ENCODE data around the gene VPS54. TPM values are rescaled to one million over a fixed set of nuclear protein-coding genes. Genes with fewer than 3 reads are reported as not detected.

VPS54 gene
- total RNA-seq, 1 donor from 2014 or later: 4.6 TPM

DNA sequence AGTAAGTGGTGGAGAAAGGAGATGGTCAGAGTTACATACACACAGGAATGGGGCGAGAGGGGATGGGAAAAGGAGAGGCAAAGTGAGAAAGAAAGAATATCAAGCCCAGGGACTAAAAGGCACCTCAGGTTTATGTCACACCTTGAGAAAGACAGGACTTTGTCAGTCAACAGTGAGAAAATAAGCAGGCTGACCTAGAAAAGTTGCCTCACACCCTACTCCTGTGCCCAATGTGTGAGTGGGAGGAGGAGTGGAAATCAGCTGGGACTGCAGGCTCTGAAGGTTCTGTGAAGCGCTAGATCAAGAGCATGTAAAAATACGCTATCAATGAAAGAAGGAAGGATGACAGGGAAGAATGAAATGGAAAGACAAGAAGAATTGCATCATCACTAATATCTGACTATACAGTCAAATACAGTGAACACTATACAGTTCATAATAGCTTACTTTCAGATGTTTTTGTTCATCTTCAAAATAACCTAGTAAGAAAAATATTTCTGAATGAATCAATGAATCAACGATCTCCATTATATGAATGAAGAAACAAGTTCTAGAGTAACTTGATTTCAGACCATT lies 10.7 kb downstream of the VPS54 start:
- Histone ChIP-seq H3K27me3 (no peaks in the 10 kb centered on the region), H3K4me1 (peaks cover 0 to 4% of the 10 kb centered on the region in 2 donors), H3K27ac (no peak overlapping the region), H3K9me3 (no peaks in the 10 kb centered on the region), H3K36me3 (peaks cover 0 to 5% of the 10 kb centered on the region in 2 donors), H3K4me3 (no peak overlapping the region)
- intact Hi-C loops (cut with DNase I): no loop called here
- TF ChIP-seq, protein P1, sequence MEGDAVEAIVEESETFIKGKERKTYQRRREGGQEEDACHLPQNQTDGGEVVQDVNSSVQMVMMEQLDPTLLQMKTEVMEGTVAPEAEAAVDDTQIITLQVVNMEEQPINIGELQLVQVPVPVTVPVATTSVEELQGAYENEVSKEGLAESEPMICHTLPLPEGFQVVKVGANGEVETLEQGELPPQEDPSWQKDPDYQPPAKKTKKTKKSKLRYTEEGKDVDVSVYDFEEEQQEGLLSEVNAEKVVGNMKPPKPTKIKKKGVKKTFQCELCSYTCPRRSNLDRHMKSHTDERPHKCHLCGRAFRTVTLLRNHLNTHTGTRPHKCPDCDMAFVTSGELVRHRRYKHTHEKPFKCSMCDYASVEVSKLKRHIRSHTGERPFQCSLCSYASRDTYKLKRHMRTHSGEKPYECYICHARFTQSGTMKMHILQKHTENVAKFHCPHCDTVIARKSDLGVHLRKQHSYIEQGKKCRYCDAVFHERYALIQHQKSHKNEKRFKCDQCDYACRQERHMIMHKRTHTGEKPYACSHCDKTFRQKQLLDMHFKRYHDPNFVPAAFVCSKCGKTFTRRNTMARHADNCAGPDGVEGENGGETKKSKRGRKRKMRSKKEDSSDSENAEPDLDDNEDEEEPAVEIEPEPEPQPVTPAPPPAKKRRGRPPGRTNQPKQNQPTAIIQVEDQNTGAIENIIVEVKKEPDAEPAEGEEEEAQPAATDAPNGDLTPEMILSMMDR (IDR thresholded peaks at IDR 0.05): no peak
- no peak for DNase-seq (ENCODE audit: low spot score in 2 of 2)

GRCh38 chr2:64007924-64008323 lies 11.3 kb downstream of the VPS54 start:
- Histone ChIP-seq H3K4me3 (no peak overlapping the region), H3K4me1 (peaks cover 0 to 4% of the 10 kb centered on the region in 2 donors), H3K27ac (no peak overlapping the region), H3K36me3 (peaks cover 0 to 5% of the 10 kb centered on the region in 2 donors), H3K9me3 (no peaks in the 10 kb centered on the region), H3K27me3 (no peaks in the 10 kb centered on the region)
- TF ChIP-seq, protein P1 (IDR thresholded peaks at IDR 0.05): no peak
- intact Hi-C loops (cut with DNase I): no loop called here
- no peak for DNase-seq (ENCODE audit: low spot score in 2 of 2)

DNA sequence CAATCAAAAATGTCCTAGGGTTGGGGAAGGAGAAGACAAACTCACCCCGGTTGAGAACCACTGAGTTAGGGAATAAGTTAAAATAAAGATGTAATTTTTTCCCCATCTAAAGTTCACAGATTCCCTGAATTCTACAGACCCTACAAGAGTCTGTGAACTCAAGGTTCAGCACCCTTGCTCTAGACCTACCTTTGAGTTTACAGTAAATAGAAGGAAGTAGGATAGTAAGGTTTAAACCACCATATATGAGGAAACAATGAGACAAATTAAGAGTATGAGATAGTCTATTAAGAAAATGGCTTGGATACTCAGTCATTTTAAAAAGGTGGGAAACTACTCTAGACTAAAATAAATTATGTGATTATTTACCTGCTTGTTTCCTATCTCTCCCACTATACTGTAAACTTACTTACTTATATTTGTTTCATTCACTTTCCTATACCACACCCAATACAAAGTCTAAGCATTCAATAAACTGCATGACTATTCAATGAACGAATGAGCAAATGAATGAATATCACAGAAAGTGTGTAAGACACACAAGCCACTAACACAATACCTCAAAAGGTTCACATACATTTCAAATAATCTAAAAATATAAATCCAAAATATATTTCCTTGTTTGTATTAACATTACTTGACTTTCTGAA lies 13.4 kb downstream of the VPS54 start:
- Histone ChIP-seq H3K36me3 (peaks cover 0 to 5% of the 10 kb centered on the region in 2 donors), H3K4me1 (no peaks in the 10 kb centered on the region), H3K27me3 (no peaks in the 10 kb centered on the region), H3K4me3 (no peak overlapping the region), H3K27ac (no peak overlapping the region), H3K9me3 (no peaks in the 10 kb centered on the region)
- TF ChIP-seq, protein P1 (IDR thresholded peaks at IDR 0.05): no peak
- intact Hi-C loops (cut with DNase I): no loop called here
- no peak for DNase-seq (ENCODE audit: low spot score in 2 of 2)

DNA sequence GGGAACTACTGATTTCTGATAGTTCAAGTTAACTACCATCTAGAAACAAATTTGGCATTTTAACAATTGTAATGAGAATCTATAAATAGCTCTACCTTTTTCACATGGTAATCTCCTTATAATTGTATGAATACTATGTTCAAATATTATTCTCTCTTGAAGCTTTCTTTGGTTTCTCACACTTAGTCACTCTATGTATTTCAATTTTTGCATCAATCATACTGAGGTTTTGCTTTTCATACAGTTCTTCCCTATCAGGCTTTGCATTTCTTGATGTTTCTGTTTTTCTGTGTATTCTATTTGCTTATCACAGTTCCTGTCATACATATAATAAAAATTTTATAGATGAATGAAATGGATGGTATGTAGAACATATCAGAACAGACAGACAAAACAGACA lies 16.0 kb downstream of the VPS54 start:
- Histone ChIP-seq H3K4me3 (no peak overlapping the region), H3K27ac (no peak overlapping the region), H3K9me3 (no peaks in the 10 kb centered on the region), H3K36me3 (peaks cover 0 to 10% of the 10 kb centered on the region in 2 donors), H3K27me3 (no peaks in the 10 kb centered on the region), H3K4me1 (no peaks in the 10 kb centered on the region)
- intact Hi-C loops (cut with DNase I): no loop called here
- DNase-seq (ENCODE audit: low spot score in 2 of 2): no peak
- TF ChIP-seq, protein P1 (IDR thresholded peaks at IDR 0.05): no peak

GRCh38 chr2:64001382-64002101 lies 17.7 kb downstream of the VPS54 start:
- intact Hi-C loops (cut with DNase I): no loop called here
- Histone ChIP-seq H3K27ac (no peak overlapping the region), H3K9me3 (no peaks in the 10 kb centered on the region), H3K27me3 (no peaks in the 10 kb centered on the region), H3K4me1 (no peaks in the 10 kb centered on the region), H3K36me3 (peaks cover 0 to 7% of the 10 kb centered on the region in 2 donors), H3K4me3 (no peak overlapping the region)
- TF ChIP-seq, protein P1 (IDR thresholded peaks at IDR 0.05): no peak
- no peak for DNase-seq (ENCODE audit: low spot score in 2 of 2)
